ENCODE measurements around the gene RBM10.

The RBM10 gene

GRCh38 chrX:47235691-47236103 lies 90.7 kb downstream of the RBM10 start:
- DNase-seq: no peak
- ATAC-seq: no peak

Data from stimulated activated naive CD8-positive, alpha-beta T cell treated with anti-CD3 and anti-CD28 coated beads, Interleukin-15, Interleukin-2, amounts not matched to agents 100 U/mL and 50 U/mL, for 24 hours (primary cell).